Lung microvascular endothelial cell (primary cell): ENCODE data around the gene COL19A1. TPM values are rescaled to one million over a fixed set of nuclear protein-coding genes. Genes with fewer than 3 reads are reported as not detected.
A peak's percentile ranks its signal among the peaks of the same experiment; 100 is the strongest.
"Not testable (repeated sequence)": the region's sequence is repeated elsewhere in the genome, so short reads cannot be mapped to it uniquely, and the experiment has no call there.

Experiments used
- DNase-seq, 2 donors: peaks; one replicate each; pipeline versions ENCODE4 v3.0.0 to v3.0.0-alpha.2; 2010; ENCODE audit warnings: low read depth in 2 of 2
- total RNA-seq: library from RNA; depleted of rRNA; stranded (reverse); fragments of >200 nt; gene quantifications from 2 replicates; pipeline ENCODE4 v1.2.1, GENCODE V29; 2014

The COL19A1 gene
- total RNA-seq, 1 donor from 2014 or later, result not detected

DNA sequence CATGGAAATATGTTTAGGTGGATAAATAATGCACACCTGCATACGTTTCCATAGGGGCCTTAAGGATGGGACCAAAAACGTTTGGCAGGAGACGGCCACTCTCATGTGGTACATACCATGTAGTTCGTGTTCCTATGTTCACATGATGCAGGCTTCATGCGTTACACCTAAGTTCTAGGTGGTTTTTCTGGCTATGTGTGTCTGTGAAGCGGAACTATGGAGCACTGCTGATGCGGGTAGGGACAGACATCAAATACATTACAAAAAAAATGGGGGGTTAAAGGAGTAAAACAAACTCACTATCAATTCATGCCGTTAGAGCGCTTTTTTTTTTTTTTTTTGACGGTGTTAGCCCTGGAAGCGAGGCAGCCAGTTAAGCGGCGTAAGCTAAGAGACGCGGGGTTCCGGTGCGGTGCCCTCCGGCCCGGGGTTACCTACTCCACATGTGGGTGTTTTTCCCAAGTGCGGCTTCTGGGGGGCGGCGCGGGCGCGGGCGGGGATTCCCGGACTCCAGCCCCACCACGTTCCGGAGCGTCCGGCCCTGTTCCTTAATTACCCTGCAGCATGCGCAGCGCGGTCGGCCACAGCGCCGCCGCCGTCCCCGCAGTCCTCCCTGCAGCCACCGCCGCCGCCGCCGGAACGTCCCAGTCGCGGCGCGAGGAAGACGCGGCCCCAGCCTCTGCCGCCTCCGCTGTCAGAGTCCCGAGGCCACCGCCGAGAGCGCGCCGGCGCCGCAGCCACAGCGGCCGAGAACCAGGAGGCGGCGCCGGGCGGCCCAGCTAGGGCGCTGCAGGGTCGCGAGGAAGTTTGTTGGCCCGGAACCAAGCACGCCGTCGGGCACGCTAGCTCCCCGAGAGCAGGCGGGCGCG is 648 bp downstream of the COL19A1 start:
- peak; percentile 29 to 31 for DNase-seq

DNA sequence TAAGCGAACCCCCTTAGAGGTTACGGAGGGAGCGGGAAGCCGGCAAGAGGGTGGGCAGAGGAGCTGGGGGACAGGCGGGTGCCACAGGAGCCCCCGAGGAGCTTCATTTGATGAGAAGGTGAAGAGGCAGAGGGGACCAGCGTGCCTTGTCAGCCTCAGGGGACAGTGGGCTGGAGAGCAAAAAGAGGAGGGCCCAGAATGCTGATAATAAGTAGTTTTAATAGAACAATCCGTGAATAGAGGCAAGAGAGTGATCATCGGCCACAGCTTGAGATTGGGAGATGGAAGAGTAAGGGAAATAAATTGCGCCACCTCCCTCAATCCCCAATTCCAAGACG is 1.3 kb downstream of the COL19A1 start:
- DNase-seq, result peak in 1 of 2 donors; percentile 2

DNA sequence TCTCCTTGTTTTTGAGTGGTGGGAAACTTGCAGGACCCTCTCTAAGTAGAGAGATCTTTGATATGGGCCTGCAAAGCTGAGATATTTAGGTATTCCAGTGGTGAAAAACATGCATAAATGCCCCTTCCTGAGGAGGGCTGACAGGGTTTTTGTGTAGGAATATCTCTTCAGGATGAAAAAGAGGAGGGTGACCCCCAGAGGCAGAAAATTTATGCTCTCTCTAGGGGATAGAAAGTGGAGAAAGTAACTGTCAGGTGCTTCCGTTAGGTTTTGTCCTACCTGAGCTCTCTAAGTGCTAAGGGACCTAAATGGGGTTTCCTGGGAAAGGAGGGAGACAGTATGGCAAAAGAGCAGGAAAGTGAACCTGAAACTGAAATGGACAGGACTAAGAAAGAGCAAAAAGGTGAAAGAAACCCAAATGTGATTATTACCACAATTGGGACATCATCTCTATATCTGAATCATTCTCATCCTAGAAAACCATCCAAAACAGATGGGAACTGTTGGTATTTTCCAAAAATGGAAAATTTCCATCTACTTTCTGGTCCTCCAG is 2.0 kb downstream of the COL19A1 start:
- DNase-seq, result no peak

DNA sequence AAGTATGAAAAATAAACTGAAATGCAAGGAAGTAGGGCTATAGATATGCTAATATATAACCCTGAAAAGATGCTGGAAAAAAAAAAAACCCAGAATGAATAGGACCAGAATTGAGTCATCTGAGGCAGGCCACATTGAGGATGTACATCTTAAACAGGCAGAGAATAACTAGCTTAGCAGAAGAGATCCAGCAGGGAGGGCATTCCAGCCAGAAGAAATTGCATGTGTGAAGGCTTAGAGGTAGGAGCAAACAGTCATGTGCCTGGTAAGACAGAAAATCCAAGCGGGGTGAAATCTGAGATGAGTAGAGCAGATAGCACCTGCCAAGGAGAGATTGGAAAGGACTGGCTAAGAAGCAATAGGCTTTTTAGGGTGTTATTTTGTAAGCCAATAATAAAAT is 2.6 kb downstream of the COL19A1 start:
- DNase-seq, result no peak

DNA sequence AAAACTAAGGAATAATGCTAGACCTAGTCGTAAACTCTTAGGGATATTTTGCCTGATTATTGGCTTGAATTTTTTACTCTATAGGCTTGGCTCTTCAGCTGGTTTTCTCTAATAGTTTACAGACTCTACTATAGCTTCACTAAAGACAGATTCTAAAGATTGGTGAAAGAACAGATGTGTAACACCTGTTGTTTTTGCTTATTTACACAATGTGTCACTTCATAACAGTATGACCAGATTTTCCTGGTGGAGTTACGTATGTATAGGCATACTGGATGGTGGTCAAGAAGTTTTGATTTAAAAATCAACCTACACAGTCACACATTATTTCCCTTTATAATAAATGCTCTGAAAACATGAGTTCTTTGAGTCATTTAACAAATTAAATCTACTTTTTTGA is 4.8 kb downstream of the COL19A1 start:
- DNase-seq, result no peak

DNA sequence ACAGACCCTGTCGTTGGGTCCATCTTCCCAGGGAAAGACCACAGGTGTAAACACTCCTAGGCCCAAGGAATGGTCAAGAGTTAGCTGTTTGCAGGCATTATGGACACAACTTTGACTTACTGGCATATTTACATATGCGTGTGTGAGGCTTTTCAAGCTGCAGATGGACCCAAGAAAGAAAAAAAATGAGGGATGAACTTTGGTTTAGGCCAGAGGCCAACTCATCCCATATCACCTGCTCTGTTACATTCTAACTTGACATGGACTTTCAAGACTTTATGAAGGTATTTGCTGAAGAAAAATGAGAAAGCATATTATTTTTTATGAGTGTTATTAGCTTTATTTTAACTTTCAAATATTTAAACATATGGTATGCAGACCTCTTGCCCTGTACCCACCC is 6.9 kb downstream of the COL19A1 start:
- DNase-seq, result no peak

DNA sequence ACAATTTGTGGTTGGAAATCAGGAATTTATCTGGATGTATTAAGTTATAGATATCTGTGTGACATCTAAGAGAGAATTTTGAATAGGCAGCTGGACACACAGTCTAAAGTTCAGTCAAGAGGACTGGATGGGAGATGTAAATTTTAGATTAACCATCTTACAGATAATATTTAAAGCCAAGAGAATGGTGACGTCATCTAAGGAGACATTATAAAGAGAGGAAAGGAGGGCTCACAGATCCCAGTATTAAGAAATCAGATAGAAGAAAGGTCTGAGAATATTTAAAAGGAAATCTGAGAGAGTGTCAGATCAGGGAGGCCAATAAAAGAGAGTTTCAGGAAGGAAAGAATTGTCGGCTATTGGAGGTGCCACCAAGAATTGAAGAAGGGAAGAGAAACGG is 9.4 kb downstream of the COL19A1 start:
- no peak for DNase-seq

DNA sequence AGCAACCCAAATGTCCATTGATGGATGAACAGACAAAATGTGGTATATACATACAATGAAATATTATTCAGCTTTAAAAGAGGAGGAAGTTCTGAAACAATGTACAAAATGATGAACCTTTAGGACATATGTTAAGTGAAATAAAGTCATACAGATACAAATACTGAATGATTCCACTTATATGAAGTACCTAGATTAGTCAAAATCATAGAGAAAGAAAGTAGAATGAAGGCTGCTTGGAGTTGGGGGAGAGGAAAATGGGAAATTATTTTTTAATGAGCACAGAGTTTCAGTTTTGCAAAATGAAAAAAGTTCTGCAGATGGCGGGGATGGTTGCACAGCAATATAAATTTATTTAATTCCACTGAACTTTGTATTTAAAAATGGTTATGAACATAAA is 12.4 kb downstream of the COL19A1 start:
- no peak for DNase-seq

DNA sequence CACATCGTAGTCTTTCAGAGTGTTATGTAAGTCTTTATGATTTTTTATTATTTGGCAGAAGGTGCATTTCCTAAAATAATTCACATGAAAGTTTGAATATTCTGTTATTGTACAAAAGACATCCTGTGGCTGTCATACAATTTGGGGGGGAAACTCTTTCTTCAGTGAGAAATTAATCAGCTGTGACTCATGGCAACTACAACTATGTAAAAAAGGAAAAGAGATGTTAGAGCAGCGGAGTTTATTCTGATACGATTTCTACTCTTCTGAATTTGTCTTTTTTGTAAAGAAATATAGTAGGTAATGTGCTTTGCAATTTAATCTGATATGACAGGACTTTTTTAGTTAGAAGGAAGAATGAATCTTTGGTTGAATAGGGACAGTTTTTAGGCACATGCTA is 14.2 kb downstream of the COL19A1 start:
- no peak for DNase-seq

DNA sequence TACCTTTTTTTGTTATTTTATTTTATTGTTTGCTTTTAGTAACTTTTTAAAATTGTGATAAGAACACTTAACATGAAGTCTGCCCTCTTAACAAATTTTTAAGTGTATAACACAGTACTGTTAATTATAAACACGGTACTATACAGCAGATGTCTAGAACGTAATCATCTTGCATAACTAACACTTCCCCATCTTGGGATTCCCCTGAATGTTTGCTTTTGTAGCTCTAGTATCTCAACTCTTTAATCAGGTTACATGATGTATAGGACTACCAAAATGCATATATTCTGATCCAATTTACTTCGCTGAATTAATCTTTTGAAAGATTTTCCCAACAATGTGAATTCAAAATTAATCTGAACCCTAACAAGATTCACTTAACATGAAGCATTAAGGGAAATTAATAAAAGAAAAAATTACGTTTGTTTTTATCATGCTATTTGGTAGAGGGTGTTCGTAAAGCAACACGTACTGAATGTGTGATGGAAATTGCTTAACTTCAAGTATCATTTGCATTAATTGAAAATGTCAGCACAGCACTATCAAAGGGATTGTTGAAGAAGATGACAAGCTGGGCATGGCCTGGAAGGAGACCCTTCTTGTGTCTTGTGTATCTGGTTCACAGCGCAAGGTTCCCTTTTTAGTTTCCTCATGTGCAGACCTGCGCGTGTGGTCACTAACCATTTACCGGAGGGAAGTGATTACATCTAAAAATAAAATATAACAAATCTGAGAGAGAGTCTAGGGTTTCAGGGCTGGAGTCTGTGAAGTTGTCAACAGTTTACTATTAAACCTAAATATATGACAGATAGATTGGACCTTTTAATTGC is 15.2 kb downstream of the COL19A1 start:
- no peak for DNase-seq

DNA sequence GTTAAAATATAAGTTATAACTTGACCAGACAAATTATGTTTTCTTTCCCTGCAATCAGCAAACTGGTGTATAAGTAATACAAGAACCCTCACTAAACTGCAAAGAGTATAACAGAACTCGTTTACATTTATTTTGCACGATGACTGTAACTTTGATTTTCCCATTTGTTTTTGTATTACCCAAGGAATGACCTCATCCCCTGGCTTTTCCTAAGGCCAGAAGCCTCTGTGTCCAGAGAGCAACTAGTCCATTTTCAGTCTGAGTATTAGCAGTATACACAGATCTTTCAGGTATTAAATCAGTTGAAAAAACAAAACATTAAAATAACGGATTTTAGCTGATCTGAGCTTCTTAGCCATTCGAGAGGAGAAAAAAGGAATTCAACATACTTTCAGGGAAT is 17.2 kb downstream of the COL19A1 start:
- no peak for DNase-seq

DNA sequence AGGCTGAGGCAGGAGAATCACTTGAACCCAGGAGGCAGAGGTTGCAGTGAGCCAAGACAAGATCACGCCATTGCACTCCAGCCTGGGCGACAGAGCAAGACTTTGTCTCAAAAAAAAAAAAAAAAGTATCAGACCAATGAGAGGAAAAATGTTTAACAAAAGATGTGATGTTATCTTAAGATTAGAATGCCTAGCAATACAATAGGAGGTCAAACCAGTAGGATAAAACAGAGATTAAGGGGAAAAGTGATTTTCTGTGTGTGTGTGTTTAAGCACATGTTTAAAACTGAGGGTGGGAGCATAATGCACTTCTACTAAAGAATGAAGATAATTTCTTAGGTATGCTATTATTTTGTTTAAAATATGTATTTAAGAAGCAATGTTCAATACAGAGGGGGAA is 17.9 kb downstream of the COL19A1 start:
- DNase-seq, result no peak

DNA sequence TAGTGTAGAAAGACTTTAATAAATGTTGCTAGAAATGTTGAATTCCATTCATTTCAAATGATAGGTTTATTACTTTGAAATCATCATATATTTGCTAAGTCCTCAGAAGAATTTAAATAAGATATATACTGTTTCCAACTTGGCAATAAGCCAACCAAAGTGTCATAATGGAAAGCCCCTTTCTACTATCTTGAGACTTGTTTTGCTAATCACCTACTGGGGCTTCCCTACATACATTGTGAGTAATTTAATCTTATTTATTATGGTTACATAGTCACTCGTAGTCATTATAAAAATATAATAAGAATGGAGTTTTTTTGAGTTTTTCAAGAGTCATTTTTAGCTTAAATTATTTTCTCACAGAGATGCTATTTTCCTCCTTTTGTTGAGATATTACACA is 20.7 kb downstream of the COL19A1 start:
- DNase-seq, result no peak

DNA sequence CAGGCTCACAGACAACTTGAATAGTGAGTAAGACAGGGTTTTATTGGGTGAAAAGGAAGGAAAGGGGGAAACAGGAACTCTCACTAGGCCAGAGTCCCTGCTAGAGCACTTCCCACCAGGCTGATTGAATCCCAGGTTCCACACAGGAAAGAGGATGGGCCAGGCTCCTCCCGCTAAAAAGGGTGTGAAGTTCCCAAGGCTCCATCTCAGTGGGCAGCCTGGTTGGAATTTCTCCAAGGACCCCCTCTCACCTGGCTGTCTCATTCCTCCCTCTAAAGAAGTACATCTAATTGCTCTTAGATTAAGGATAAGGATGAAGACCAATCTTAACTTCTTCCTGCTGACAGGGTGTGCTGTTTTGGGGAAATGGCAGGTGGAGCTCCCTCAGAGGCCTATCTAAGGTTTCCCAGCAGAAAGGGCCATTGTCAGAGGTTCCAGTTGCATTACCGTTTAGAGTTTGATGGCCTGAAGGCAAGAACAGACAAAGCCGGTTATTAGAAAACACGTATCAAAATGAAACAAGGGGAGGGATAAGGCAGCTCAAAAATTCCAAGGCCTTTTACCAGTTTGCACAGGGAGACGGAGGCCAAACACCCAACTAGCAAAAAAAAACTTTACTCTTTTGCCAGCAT is 21.5 kb downstream of the COL19A1 start:
- no peak for DNase-seq

DNA sequence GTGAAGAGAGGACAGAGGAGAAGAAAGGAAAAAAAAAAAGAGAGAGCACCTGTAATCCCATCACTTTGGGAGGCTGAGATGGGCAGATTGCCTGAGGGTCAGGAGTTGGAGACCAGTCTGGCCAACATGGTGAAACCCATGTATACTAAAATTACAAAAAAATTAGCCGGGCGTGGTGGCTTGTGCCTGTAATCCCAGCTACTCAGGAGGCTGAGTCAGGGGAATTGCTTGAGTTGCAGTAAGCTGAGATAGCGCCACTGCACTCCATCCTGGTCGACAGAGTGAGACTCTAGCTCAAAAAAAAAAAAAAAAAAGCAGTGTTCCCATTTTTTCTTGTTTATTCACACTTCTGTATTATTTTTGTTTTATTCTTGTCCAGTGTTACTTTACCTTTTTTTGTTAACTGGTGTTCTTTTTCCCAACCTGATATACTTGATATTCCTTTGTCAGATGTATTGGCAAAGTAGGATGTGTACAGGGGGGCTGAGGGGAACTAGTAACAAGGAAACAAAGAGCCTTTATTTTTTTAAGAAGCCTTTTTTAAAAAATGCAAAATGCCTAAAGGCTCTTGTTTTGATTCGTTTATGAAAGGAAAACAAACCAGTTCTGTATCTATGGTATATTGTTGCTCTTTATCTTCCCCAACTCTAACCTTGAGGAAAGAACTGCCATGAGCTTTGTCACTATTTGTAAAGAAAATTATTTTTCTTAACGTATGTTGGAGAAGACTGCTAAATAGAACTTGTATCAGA is 22.3 kb downstream of the COL19A1 start:
- no peak for DNase-seq

DNA sequence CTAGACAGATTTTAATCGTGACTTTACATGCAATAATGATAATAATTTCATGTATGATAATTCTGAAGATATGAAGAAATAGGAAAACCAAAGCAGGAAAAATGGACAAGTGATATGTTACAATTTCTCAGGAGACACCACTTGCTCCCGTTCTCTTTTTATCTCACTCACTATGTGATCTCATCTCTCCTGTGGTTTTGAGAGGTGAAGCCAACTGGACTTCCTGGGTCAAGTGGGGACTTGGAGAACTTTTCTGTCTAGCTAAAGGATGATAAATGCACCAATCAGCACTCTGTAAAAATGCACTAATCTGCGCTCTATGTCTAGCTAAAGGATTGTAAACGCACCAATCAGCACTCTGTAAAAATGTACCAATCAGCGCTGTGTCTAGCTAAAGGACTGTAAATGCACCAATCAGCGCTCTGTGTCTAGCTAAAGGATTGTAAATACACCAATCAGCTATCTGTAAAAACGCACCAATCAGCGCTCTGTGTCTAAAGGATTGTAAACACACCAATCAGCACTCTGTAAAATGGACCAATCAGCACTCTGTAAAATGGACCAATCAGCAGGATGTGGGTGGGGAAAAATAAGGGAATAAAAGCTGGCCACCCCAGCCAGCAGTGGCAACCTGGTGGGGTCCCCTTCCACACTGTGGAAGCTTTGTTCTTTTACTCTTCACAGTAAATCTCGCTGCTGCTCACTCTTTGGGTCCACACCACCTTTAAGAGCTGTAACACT is 23.0 kb downstream of the COL19A1 start:
- not testable (repeated sequence) for DNase-seq

DNA sequence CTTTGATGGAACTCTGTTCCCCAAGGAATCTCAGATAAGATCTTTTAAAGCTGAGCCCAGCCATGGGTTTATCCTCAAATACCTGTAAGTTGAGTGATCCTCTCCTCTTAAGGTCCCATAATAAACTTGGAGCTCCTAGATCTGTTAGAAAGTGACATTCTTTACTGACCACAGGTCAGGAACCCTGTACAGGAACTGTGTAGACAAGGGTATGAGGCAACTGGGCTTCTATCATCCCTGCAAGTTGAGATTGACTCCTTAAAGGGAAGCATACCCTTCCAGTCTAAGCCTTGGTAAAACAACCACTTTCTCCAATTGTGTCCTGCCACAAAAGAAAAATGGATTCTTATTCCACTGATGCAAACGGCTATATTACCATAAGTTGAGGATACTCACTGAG is 26.2 kb downstream of the COL19A1 start:
- DNase-seq, result not testable (repeated sequence)

DNA sequence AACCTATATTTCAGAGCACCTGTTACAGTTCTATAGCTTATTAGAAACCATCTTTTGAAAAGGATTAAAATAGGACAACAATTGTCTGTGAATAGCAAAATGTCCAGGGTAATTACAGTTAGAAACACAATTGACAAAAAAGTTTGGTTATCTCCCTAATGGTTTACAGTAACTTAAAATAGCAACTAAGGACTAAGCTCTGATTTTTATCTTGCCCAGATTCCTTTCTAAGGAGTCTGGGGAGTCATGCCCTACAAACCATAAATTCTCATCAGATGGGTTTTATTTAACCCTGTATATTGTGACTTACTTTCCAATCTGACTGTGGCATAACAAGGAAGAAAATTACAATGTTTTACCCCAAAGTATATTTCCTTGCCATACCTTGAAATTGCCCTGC is 26.9 kb downstream of the COL19A1 start:
- DNase-seq, result not testable (repeated sequence)

DNA sequence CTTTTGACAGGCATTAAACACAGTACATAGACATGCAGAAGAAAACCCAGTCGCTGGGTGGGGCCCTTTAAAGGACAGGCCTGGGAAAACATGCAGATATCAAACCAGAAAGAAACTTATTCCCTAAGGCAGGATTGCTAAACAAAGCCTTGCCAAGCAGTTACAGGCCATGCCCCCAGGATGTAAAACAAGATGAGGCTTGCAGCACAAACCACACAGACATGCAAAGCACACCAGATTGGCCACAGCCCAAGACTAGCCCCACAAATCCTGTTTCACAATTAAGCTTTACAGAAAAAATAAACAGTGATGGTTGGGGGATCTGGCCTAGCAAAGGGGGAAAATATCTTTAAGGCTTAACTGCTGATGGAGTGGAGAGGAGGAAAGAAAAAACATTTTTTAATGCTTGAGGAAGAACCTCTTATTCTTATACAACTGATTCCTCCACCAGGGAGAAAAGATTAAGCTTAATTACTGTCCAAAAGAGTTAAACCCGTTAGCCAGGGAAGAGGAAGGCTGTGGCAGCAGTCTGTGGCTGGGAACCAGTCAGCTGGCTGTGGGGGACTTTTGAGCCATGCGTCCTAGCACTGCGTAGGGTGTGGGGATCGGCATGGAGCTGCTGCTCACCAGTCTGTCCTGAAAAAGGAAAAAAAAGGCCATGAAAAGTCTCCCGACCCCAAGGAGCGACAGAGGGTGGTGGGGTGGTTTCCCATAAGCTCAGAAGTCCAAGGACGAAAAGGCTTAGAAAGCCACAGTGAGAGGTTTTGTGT is 28.4 kb downstream of the COL19A1 start:
- DNase-seq, result no peak

DNA sequence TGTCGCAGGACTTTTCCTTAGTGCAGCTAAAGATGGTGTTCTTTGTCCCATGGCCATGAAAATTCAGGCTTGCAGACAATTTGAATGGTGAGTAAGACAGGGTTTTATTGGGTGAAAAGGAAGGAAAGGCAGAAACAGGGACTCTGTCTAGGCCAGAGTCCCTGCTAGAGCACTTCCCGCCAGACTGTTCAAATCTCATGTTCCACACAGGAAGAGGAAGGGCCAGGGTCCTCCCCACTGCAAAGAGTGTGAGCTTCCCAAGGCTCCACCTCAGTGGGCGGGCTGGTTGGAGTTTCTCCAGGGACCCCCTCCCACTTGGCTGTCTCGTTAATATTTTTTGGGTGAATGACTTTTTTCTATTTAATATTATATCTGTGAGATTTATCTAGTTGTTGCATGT is 29.0 kb downstream of the COL19A1 start:
- DNase-seq, result no peak
